Ovary (tissue), 3 donors: Measurements from ENCODE around the gene FAM53B.

Experiments used
- CTCF ChIP-seq, 3 donors: fragments of 450-650 bp in 2 of 3; fragments of 200-600 bp in 1 of 3; IDR thresholded peaks; one replicate each; pipeline versions ENCODE4 v1.5.1 to v1.8.0; 2016 to 2022; ENCODE audit warnings: antibody characterized with exemption in 3 of 3, mild to moderate bottlenecking in 1 of 3
- POLR2A ChIP-seq: fragments of 450-650 bp; IDR thresholded peaks from one replicate; pipeline ENCODE4 v1.6.1; 2017; ENCODE audit warnings: antibody characterized with exemption, mild to moderate bottlenecking, moderate library complexity
- donor health status: DM: no; HTN: no; CAD: no.

GRCh38 chr10:124739986-124740368, 4.2 kb downstream of the FAM53B start:
- TF ChIP-seq POLR2A (no peak), CTCF (IDR thresholded peaks at IDR 0.05) (no peak)
